PC-9 (cell line): ENCODE measurements around the gene SLC27A4.

Experiments used
- EZH2 ChIP-seq: fragments of 200-600 bp; sonication (generic); IDR thresholded peaks from 2 replicates; pipeline ENCODE4 v1.8.0; 2017; ENCODE audit warnings: antibody characterized with exemption, low read depth
- TF ChIP-seq, protein P1 (sequence below): fragments of 200-600 bp; sonication (generic); conservative IDR thresholded peaks from 2 replicates; pipeline ENCODE4 v1.6.1; 2017; ENCODE audit warnings: mixed run types, antibody characterized with exemption, mild to moderate bottlenecking, moderate library complexity

DNA sequence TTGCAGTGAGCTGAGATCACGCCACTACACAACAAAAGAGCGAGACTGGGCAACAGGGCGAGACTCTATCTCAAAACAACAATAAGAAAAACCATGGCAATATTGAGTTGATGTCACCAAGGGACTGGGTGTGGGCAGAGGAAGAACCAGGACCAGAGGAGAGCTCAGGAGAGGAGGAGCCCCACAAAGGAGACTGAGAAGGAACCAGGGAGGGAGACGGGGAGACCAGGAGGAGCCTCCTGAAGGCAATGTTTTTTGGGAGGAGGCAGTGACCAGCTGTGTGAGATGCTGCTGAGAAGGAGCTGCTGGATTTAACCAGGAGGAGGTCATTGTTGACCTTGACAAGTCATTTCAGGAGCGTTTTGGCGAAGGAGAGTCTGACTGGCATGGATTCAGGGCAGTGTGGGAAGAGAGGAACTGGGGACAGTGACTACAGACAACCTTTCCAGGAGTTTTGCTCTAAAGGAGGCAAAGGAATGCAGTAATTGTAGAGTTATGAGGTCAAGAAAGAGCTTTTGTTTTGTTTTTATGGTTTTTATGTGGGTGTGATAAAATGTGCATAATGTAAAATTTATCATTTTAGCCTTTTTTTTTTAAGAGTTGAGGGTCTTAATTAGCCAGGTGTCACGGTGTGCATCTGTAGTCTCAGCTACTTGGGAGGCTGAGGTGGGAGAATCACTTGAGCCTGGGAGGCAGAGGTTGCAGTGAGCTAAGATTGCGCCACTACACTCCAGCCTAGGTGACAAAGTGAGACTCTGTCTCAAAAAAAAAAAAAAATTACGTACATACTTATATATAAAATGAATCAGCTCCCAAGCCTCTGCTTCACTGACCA lies 36.0 kb upstream of the SLC27A4 start:
- TF ChIP-seq, protein P1, sequence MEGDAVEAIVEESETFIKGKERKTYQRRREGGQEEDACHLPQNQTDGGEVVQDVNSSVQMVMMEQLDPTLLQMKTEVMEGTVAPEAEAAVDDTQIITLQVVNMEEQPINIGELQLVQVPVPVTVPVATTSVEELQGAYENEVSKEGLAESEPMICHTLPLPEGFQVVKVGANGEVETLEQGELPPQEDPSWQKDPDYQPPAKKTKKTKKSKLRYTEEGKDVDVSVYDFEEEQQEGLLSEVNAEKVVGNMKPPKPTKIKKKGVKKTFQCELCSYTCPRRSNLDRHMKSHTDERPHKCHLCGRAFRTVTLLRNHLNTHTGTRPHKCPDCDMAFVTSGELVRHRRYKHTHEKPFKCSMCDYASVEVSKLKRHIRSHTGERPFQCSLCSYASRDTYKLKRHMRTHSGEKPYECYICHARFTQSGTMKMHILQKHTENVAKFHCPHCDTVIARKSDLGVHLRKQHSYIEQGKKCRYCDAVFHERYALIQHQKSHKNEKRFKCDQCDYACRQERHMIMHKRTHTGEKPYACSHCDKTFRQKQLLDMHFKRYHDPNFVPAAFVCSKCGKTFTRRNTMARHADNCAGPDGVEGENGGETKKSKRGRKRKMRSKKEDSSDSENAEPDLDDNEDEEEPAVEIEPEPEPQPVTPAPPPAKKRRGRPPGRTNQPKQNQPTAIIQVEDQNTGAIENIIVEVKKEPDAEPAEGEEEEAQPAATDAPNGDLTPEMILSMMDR: no peak
- no peak for TF ChIP-seq EZH2
